RWPE1 (cell line): ENCODE measurements around the gene DDX1.

Experiments used
- CTCF ChIA-PET: fragments of 350-600 bp; sonication (Branson Sonifier 250); formaldehyde crosslinking; extraction: SDS; loops from one replicate; lab custom pipeline; 2021; lab: Yijun Ruan, JAX
- POLR2A ChIA-PET: fragments of 400-600 bp; formaldehyde crosslinking; extraction: SDS; loops from one replicate; lab custom pipeline; 2020; ENCODE audit warnings: antibody characterized with exemption; ENCODE audit not compliant: low non-redundant PET; lab: Yijun Ruan, JAX
- DNase-seq: peaks from one replicate; pipeline ENCODE4 v3.0.0; 2012; ENCODE audit warnings: low spot score
- H3K27ac ChIP-seq: fragments of 450-650 bp; 2 replicates; pipeline ENCODE4 v1.5.1; 2017
- TF ChIP-seq, protein P1 (sequence below): fragments of 450-650 bp; conservative IDR thresholded peaks from 2 replicates; pipeline ENCODE4 v1.5.1; 2017; ENCODE audit warnings: low read depth, mild to moderate bottlenecking

DDX1 gene

DNA sequence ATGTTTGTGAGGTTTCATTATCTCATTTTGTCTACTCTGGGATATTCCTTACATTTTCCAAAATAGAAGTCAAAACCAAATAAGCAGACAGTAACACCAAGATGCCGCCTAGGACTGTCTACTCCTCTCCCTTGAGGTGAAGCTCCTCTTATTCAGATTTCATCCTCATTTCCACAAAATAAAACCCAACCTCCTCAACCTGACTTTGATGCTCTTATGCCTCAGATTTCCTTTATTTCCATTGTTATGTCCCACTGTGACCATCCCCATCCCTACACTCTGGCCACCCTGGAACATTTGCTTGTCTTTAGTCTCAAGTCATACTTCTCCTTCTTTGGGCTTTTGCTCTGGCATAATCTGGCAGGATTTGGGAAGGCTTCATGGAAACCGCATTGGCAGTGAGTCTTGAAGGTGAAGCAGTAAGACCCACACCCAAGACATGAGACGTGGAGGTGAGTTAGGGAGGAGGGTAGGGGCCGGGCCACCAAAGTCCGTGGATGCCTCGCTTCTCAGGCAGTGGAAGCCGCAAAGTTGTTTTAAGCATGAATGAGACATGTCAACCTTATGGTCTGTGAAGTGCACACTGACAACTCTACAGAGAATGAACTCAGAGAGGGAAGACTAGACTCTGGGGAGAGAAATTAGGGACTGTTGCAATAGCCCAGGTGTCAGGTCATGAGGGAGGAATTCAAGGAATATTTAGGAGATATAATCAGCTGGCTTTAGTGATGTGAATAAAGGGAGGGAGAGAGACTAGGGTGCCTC lies 63.6 kb downstream of the DDX1 start:
- CTCF ChIA-PET, result interaction anchor here (0.6 kb wide), 1 partner anchor 43 kb away, joined by 3 read pairs; no protein-coding TSS in a partner anchor
- POLR2A ChIA-PET, result no interaction called here
- no peak overlapping the region for H3K27ac ChIP-seq
- TF ChIP-seq, protein P1, sequence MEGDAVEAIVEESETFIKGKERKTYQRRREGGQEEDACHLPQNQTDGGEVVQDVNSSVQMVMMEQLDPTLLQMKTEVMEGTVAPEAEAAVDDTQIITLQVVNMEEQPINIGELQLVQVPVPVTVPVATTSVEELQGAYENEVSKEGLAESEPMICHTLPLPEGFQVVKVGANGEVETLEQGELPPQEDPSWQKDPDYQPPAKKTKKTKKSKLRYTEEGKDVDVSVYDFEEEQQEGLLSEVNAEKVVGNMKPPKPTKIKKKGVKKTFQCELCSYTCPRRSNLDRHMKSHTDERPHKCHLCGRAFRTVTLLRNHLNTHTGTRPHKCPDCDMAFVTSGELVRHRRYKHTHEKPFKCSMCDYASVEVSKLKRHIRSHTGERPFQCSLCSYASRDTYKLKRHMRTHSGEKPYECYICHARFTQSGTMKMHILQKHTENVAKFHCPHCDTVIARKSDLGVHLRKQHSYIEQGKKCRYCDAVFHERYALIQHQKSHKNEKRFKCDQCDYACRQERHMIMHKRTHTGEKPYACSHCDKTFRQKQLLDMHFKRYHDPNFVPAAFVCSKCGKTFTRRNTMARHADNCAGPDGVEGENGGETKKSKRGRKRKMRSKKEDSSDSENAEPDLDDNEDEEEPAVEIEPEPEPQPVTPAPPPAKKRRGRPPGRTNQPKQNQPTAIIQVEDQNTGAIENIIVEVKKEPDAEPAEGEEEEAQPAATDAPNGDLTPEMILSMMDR, result no peak
- DNase-seq, result no peak

- TF ChIP-seq, protein P1, result no peak
- ChIA-PET POLR2A (no interaction called here), CTCF (interaction anchor here (0.6 kb wide), 1 partner anchor 42 kb away, joined by 3 read pairs; no protein-coding TSS in a partner anchor)
- no peak for DNase-seq
- no peak overlapping the region for H3K27ac ChIP-seq
These were observed 64.4 kb downstream of the DDX1 start for GRCh38 chr2:15656090-15656489.

GRCh38 chr2:15657759-15658158 lies 66.1 kb downstream of the DDX1 start:
- H3K27ac ChIP-seq, result no peak overlapping the region
- no peak for DNase-seq
- ChIA-PET CTCF (interaction anchor here (0.5 kb wide), 1 partner anchor 8 kb away, joined by 3 read pairs; no protein-coding TSS in a partner anchor), POLR2A (no interaction called here)
- TF ChIP-seq, protein P1, result no peak

- POLR2A ChIA-PET, result no interaction called here
- CTCF ChIA-PET, result no interaction called here
- TF ChIP-seq, protein P1, result no peak
- no peak overlapping the region for H3K27ac ChIP-seq
- DNase-seq, result no peak
These were observed 67.2 kb downstream of the DDX1 start for GRCh38 chr2:15658911-15659310.

DNA sequence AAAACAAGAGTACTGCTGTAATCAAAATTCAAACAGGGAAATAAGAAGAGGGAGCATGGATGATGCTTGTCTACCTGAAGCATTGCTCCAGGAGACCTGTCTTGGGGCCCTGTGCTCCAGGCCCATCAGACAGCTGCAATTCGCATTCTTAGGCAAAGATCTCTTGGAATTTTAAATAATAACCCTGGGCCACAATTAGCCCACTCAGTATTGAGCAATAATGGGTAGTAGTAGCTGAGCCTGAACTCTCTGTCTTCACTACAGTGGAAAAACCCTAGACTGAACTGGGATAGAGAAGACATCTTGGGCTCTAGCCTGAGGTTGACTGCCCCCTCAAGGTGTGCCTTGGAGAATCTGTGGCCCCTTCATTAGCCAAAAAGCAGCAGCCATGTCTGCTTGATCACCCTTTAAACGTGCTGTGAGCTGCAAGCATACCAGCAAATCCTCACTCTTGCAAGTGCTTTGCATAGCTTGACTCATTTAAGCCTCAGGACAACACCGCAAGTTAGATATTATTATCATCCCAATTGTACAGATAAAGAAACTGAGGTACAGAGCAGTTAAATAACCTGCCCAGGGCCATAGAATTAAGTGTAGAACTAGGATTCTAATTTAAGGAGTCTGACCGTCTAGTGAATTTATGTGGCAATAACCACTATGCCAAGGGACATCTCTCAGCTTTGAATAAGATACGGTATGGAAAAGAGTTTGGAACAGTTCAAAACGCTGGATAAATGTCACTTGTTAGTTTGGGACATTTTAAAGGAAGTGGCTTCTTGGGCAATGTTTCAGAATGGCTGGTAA lies 69.0 kb downstream of the DDX1 start:
- POLR2A ChIA-PET, result no interaction called here
- no peak overlapping the region for H3K27ac ChIP-seq
- TF ChIP-seq, protein P1, result no peak
- CTCF ChIA-PET, result interaction anchor here (0.6 kb wide), 1 partner anchor 544 kb away, joined by 3 read pairs; no protein-coding TSS in a partner anchor
- DNase-seq, result no peak

DNA sequence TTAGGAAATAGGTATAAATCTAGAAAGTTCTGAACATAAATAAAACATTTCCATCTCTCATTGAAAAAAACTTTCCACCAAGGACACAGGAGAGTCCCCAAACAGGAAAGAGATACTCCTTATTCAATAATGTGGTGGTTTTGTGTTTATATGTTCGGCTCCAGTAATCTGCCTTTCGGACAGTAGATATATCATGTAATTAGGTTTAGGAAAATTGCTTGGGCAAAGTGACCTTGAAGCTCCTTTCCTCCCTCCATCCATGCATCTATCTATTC lies 69.6 kb downstream of the DDX1 start:
- H3K27ac ChIP-seq, result no peak overlapping the region
- ChIA-PET POLR2A (no interaction called here), CTCF (no interaction called here)
- TF ChIP-seq, protein P1, result no peak
- DNase-seq, result no peak
